ENCODE results near the gene RBCK1. TPM values are rescaled to one million over a fixed set of nuclear protein-coding genes. Genes with fewer than 3 reads are reported as not detected.
A peak's percentile ranks its signal among the peaks of the same experiment; 100 is the strongest.
"Not testable (repeated sequence)": the region's sequence is repeated elsewhere in the genome, so short reads cannot be mapped to it uniquely, and the experiment has no call there.

RBCK1 gene
- total and polyA plus RNA-seq, 3 donors from 2014 or later, result 77.8 to 93.7 (median 87.2) TPM

DNA sequence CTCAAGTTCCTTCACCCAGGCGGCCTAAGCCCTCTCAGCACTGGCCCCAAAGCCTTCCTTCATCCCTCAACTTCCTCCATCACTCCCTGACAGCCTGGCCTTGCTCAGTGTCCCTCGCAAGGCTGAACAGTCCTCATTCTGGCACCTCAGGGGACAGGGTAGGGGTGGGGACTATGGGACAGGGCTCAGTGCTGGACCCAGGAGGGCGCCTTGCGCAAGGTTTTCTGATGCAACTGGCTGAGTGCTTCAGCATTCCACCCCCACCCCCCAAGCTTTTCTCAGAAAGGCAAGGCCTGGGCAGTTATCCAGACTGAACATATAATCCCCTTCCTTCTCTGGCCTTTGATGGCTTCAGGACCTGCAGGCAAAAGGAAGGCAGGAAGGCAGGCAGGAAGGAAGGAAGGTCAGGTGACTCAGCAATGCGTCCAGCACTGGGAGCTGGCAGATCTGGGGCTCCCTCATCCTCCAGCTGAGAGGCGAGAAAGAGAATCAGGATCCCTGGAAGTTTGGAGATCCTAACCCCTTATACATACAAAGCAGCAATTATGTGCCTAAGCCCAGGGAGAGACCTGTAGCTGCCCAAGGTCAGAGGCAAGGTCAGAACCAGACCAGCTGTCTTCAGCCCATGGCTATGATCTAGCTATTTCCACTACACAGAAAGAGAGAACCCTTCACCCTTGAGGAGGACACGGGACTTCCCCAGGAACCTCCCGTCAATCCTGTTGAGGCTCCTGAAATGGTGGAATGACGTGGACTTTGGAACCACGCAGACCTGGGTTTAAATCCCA lies 36.1 kb upstream of the RBCK1 start:
- Histone ChIP-seq H3K4me3 (no peak overlapping the region), H3K9me3 (no peaks in the 10 kb centered on the region), H3K4me1 (peaks cover 8% of the 10 kb centered on the region), H3K27ac (no peak overlapping the region), H3K27me3 (no peaks in the 10 kb centered on the region), H3K36me3 (ENCODE audit: low read depth, missing control alignments) (no peaks in the 10 kb centered on the region)
- TF ChIP-seq POLR2A (IDR thresholded peaks at IDR 0.05), result no peak
- TF ChIP-seq, protein P1, sequence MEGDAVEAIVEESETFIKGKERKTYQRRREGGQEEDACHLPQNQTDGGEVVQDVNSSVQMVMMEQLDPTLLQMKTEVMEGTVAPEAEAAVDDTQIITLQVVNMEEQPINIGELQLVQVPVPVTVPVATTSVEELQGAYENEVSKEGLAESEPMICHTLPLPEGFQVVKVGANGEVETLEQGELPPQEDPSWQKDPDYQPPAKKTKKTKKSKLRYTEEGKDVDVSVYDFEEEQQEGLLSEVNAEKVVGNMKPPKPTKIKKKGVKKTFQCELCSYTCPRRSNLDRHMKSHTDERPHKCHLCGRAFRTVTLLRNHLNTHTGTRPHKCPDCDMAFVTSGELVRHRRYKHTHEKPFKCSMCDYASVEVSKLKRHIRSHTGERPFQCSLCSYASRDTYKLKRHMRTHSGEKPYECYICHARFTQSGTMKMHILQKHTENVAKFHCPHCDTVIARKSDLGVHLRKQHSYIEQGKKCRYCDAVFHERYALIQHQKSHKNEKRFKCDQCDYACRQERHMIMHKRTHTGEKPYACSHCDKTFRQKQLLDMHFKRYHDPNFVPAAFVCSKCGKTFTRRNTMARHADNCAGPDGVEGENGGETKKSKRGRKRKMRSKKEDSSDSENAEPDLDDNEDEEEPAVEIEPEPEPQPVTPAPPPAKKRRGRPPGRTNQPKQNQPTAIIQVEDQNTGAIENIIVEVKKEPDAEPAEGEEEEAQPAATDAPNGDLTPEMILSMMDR (IDR thresholded peaks at IDR 0.05), result no peak
- DNase-seq, result no peak
- intact Hi-C loops (cut with DNase I; ENCODE audit: low total_unique reads), result no loop called here
- WGBS, 2 donors, result 75 to 79% methylated on average over 9 to 10 of the region's 10 CpGs

DNA sequence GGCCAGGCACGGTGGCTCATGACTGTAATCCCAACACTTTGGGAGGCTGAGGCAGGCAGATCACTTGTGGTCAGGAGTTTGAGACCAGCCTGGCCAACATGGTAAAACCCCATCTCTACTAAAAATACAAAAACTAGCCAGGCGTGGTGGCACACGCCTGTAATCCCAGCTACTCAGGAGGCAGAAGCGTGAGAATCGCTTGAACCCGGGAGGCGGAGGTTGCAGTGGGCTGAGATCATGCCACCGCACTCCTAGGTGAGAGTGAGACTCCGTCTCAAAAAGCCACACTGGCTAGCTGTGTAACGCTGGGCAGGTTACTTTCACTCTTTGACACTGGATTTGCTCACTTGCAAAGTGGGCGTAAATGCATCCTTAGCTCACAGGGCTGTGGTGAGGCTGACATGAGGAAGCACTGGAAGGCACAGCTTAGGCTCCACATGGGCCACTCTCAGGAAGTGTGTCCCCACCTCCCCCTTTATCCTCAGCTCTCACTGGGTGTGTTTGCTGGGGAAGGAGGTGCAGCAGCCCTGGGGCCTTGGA lies 35.5 kb upstream of the RBCK1 start:
- H3K4me3 ChIP-seq; H3K9me3 ChIP-seq; DNase-seq; H3K36me3 ChIP-seq (ENCODE audit: low read depth, missing control alignments); H3K27ac ChIP-seq; H3K4me1 ChIP-seq; H3K27me3 ChIP-seq; intact Hi-C loops (cut with DNase I; ENCODE audit: low total_unique reads): not testable (repeated sequence)
- WGBS, 2 donors, result 95 to 97% methylated on average over 11 of the region's 11 CpGs

DNA sequence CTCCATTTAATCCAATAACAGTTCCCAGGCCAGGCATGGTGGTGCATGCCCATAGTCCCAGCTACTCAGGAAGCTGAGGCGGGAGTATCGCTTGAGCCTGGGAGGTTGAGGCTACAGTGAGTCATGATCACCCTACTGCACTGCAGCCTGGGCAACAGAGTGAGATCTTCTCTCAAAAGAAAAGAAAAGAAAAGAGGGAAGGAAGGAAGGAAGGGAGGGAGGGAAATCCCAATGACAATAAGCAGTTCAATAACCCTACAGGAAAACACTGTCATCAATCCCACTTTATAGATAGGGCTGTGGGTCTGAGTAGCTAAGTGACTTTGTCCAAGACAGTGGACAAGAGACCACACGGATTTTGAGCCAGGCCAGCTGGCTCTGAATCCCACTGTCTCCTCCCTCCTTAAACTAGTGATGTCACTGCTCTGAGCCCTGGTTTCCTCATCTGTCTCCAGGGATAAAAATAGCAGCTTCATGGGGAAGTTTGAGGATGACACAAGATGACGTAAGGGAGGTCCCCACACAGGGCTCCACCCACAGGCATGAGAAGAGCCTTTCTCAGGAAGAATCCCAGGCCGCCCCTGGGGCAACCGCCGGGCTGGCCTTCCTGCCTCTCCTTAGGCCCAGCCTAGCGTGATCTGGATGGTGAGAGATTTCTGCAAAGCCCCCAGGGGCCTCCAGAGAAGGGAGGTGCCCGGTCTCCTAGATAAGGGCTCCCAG lies 34.8 kb upstream of the RBCK1 start:
- no peak overlapping the region for H3K4me3 ChIP-seq
- H3K27ac ChIP-seq, result no peak overlapping the region
- H3K4me1 ChIP-seq, result peaks cover 8% of the 10 kb centered on the region
- no peaks in the 10 kb centered on the region for H3K36me3 ChIP-seq (ENCODE audit: low read depth, missing control alignments)
- 65 to 80% methylated on average over 9 of the region's 9 CpGs for WGBS, 2 donors
- H3K9me3 ChIP-seq, result no peaks in the 10 kb centered on the region
- no peak for TF ChIP-seq POLR2A (IDR thresholded peaks at IDR 0.05)
- TF ChIP-seq, protein P1 (IDR thresholded peaks at IDR 0.05), result no peak
- intact Hi-C loops (cut with DNase I; ENCODE audit: low total_unique reads), result no loop called here
- H3K27me3 ChIP-seq, result no peaks in the 10 kb centered on the region
- peak; percentile 24 for DNase-seq

DNA sequence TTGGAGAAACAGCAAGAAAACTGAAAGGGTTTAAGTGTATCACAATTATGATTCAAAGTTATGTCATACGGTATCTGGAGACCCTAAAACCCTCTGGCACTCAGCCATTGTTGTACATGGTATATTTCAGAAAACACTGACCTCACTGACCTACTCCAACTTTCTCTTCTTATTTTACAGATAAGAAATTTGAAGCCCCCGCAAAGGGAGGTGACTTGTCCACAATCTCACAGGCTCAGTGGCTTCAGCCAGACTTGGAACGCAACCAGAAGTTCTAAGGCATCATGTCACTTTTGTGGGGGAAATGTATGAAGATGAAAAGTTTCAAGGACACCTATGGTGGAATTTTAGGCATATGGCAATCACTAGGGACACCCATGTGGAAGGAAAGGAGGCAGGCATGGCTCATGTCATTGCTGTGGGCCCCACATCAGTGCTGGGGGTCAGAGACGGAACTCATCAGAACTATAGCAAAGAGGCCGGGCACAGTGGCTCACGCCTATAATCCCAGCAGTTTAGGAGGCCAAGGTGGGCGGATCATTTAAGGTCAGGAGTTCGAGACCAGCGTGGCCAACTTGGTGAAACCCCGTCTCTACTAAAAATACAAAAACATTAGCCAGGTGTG lies 32.7 kb upstream of the RBCK1 start:
- no peaks in the 10 kb centered on the region for H3K9me3 ChIP-seq
- H3K36me3 ChIP-seq (ENCODE audit: low read depth, missing control alignments), result no peaks in the 10 kb centered on the region
- no peak overlapping the region for H3K4me3 ChIP-seq
- intact Hi-C loops (cut with DNase I; ENCODE audit: low total_unique reads), result no loop called here
- 75 to 80% methylated on average over 10 of the region's 10 CpGs for WGBS, 2 donors
- H3K27me3 ChIP-seq, result no peaks in the 10 kb centered on the region
- TF ChIP-seq POLR2A (IDR thresholded peaks at IDR 0.05), result no peak
- TF ChIP-seq, protein P1 (IDR thresholded peaks at IDR 0.05), result no peak
- DNase-seq, result no peak
- H3K4me1 ChIP-seq, result peaks cover 8% of the 10 kb centered on the region
- no peak overlapping the region for H3K27ac ChIP-seq

DNA sequence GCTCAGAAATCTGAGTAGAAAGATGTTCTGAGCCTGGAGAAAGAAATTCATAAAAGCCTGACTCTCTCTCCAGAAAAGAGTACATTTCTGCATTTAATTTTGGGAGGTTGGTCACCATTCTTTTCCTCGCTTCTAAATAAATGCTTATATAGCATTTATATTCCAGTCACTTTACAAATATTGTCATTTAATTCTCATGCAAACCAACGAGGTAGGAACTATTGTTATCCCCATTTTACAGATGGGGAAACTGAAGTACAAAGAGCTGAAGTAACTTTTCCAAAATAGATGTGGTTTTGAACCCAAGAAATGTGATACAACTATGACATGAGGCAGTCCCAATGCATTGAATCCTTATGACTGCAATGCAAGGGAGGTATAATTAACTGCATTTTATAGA lies 32.0 kb upstream of the RBCK1 start:
- intact Hi-C loops (cut with DNase I; ENCODE audit: low total_unique reads), result no loop called here
- DNase-seq, result no peak
- no peaks in the 10 kb centered on the region for H3K36me3 ChIP-seq (ENCODE audit: low read depth, missing control alignments)
- H3K9me3 ChIP-seq, result no peaks in the 10 kb centered on the region
- H3K4me1 ChIP-seq, result peaks cover 8% of the 10 kb centered on the region
- H3K27ac ChIP-seq, result no peak overlapping the region
- no peak for TF ChIP-seq POLR2A (IDR thresholded peaks at IDR 0.05)
- TF ChIP-seq, protein P1 (IDR thresholded peaks at IDR 0.05), result no peak
- 27 to 55% methylated on average over 2 of the region's 2 CpGs for WGBS, 2 donors
- no peak overlapping the region for H3K4me3 ChIP-seq
- no peaks in the 10 kb centered on the region for H3K27me3 ChIP-seq

Measured in testis (tissue), 3 donors.